Prostate gland (tissue), 2 donors: Measurements from ENCODE around the gene CFAP298. TPM values are rescaled to one million over a fixed set of nuclear protein-coding genes. Genes with fewer than 3 reads are reported as not detected.
"Not testable (repeated sequence)": the region's sequence is repeated elsewhere in the genome, so short reads cannot be mapped to it uniquely, and the experiment has no call there.

Experiments used
- DNase-seq: peaks from one replicate; pipeline ENCODE4 v3.0.0-alpha.2; 2019; ENCODE audit warnings: low spot score
- H3K27ac ChIP-seq, 2 donors: fragments of 200-600 bp; sonication (generic); 2 replicates each; pipeline ENCODE4 v1.5.1; 2017 to 2019
- H3K27me3 ChIP-seq: fragments of 200-600 bp; sonication (generic); replicated peaks from 2 replicates; pipeline ENCODE4 v1.5.1; 2019; ENCODE audit not compliant: insufficient read depth
- H3K36me3 ChIP-seq, 2 donors: fragments of 200-600 bp; sonication (generic); 1 replicate in 1 of 2; 2 replicates in 1 of 2; pipeline versions ENCODE4 v1.5.1 to v1.8.1; 2017 to 2019
- H3K4me1 ChIP-seq: fragments of 200-600 bp; sonication (generic); replicated peaks from 2 replicates; pipeline ENCODE4 v1.5.1; 2019
- H3K4me3 ChIP-seq, 2 donors: fragments of 200-600 bp; sonication (generic); 2 replicates each; pipeline ENCODE4 v1.5.1; 2017 to 2019
- H3K9me3 ChIP-seq: fragments of 200-600 bp; sonication (generic); 2 replicates; pipeline ENCODE4 v1.5.1; 2017
- CTCF ChIP-seq, 4 experiments: fragments of 200-600 bp in 2 of 4; fragments of 450-650 bp in 2 of 4; sonication (generic) in 2 of 4; IDR thresholded peaks; 1 replicate in 3 of 4; 2 replicates in 1 of 4; pipeline ENCODE4 v1.5.1; 2016 to 2019; ENCODE audit warnings: antibody characterized with exemption in 4 of 4, mild to moderate bottlenecking in 2 of 4, moderate library complexity in 2 of 4
- POLR2A ChIP-seq: fragments of 450-650 bp; IDR thresholded peaks from one replicate; pipeline ENCODE4 v1.6.1; 2016; ENCODE audit warnings: antibody characterized with exemption, mild to moderate bottlenecking
- POLR2AphosphoS5 ChIP-seq: sonication (generic); formaldehyde crosslinking; IDR thresholded peaks from one replicate; pipeline ENCODE4 v1.6.1; 2017; ENCODE audit warnings: antibody characterized with exemption
- WGBS: methylation state at CpG from one replicate; pipeline ENCODE4 v1.1.5; 2018; 5-methylcytosine and 5-hydroxymethylcytosine counted together
- intact Hi-C: fragments of 100-400 bp; cut with DNase I; formaldehyde crosslinking; loops from one replicate; pipeline ENCODE4 v1.14.2; 2022
- total RNA-seq, 2 donors: library from RNA; depleted of rRNA; stranded (reverse); fragments of >200 nt; gene quantifications; one replicate each; pipeline ENCODE4 v1.1.0, GENCODE V29; 2016

CFAP298 gene
- total RNA-seq, 2 donors from 2014 or later, result 43.4 to 44.5 TPM

GRCh38 chr21:32562426-32562825 lies 49.8 kb downstream of the CFAP298 start:
- no peaks in the 10 kb centered on the region for H3K9me3 ChIP-seq
- WGBS, result 59% methylated on average over 5 of the region's 5 CpGs
- H3K36me3 ChIP-seq, result no peaks in the 10 kb centered on the region
- DNase-seq, result peak; percentile 27
- peak overlapping the region; percentile 47 to 56 for H3K27ac ChIP-seq
- peak in 3 of 4 experiments; percentile 30 to 54 (median 32) for TF ChIP-seq CTCF (IDR thresholded peaks at IDR 0.05)
- no peak for TF ChIP-seq POLR2A
- TF ChIP-seq POLR2AphosphoS5, result peak; percentile 30
- H3K4me3 ChIP-seq, result no peak overlapping the region
- no peaks in the 10 kb centered on the region for H3K27me3 ChIP-seq
- intact Hi-C loops, result loop anchor here (10.0 kb wide), 2 partner anchors 68 to 238 kb away; no protein-coding TSS in a partner anchor
- H3K4me1 ChIP-seq, result no peaks in the 10 kb centered on the region

- H3K9me3 ChIP-seq, H3K4me1 ChIP-seq, H3K4me3 ChIP-seq, DNase-seq, H3K36me3 ChIP-seq, H3K27me3 ChIP-seq: not testable (repeated sequence)
- intact Hi-C loops, result loop anchor here (10.0 kb wide), 2 partner anchors 67 to 237 kb away; no protein-coding TSS in a partner anchor
- H3K27ac ChIP-seq, result peak overlapping the region in 1 of 2 donors; percentile 25
- 89% methylated on average over 1 of the region's 1 CpG for WGBS
These were observed 50.7 kb downstream of the CFAP298 start for GRCh38 chr21:32561476-32561875.

GRCh38 chr21:32560896-32561295 lies 51.3 kb downstream of the CFAP298 start:
- intact Hi-C loops, result loop anchor here (10.0 kb wide), 2 partner anchors 66 to 236 kb away; no protein-coding TSS in a partner anchor
- Histone ChIP-seq H3K27ac (no peak overlapping the region), H3K27me3 (no peaks in the 10 kb centered on the region), H3K4me1 (no peaks in the 10 kb centered on the region), H3K9me3 (no peaks in the 10 kb centered on the region), H3K4me3 (no peak overlapping the region), H3K36me3 (no peaks in the 10 kb centered on the region)
- TF ChIP-seq POLR2AphosphoS5 (no peak), POLR2A (no peak), CTCF (IDR thresholded peaks at IDR 0.05) (no peak)
- WGBS, result 95% methylated on average over 3 of the region's 3 CpGs
- no peak for DNase-seq

- H3K4me3 ChIP-seq, result no peak overlapping the region
- no peak overlapping the region for H3K27ac ChIP-seq
- H3K9me3 ChIP-seq, result no peaks in the 10 kb centered on the region
- H3K4me1 ChIP-seq, result no peaks in the 10 kb centered on the region
- H3K36me3 ChIP-seq, result no peaks in the 10 kb centered on the region
- TF ChIP-seq CTCF (IDR thresholded peaks at IDR 0.05) (no peak), POLR2A (no peak)
- no peaks in the 10 kb centered on the region for H3K27me3 ChIP-seq
- intact Hi-C loops, result no loop called here
- WGBS, result 87% methylated on average over 6 of the region's 6 CpGs
- no peak for DNase-seq
These were observed 53.1 kb downstream of the CFAP298 start for GRCh38 chr21:32559006-32559610.

- H3K4me3 ChIP-seq, result no peak overlapping the region
- TF ChIP-seq POLR2A (no peak), POLR2AphosphoS5 (no peak), CTCF (IDR thresholded peaks at IDR 0.05) (no peak)
- no peaks in the 10 kb centered on the region for H3K36me3 ChIP-seq
- H3K27me3 ChIP-seq, result no peaks in the 10 kb centered on the region
- no peaks in the 10 kb centered on the region for H3K4me1 ChIP-seq
- no peak overlapping the region for H3K27ac ChIP-seq
- DNase-seq, result no peak
- intact Hi-C loops, result no loop called here
- WGBS, result 88% methylated on average over 3 of the region's 3 CpGs
- no peaks in the 10 kb centered on the region for H3K9me3 ChIP-seq
These were observed 54.1 kb downstream of the CFAP298 start for GRCh38 chr21:32558106-32558505.
